ENCODE measurements around the gene JAZF1.

DNA sequence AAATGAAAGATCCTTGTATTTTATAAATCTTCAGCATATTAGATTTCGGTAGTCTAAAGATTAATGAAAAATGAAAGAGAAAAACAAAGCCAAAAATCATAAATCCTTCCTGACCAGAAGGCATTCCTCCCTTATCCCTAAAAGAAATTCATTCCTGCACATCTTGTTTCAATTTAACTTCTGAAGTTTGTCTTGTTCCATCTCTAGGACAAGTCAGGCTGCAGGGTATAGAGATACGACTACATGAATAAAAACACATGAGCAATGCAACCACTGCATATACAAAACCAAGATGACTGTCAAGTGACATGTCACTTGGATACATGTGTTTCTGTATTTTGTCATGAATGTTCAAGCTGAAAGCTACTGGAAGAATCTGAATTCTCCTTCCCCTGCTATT is 214.9 kb downstream of the JAZF1 start:
- TF ChIP-seq, protein P1, sequence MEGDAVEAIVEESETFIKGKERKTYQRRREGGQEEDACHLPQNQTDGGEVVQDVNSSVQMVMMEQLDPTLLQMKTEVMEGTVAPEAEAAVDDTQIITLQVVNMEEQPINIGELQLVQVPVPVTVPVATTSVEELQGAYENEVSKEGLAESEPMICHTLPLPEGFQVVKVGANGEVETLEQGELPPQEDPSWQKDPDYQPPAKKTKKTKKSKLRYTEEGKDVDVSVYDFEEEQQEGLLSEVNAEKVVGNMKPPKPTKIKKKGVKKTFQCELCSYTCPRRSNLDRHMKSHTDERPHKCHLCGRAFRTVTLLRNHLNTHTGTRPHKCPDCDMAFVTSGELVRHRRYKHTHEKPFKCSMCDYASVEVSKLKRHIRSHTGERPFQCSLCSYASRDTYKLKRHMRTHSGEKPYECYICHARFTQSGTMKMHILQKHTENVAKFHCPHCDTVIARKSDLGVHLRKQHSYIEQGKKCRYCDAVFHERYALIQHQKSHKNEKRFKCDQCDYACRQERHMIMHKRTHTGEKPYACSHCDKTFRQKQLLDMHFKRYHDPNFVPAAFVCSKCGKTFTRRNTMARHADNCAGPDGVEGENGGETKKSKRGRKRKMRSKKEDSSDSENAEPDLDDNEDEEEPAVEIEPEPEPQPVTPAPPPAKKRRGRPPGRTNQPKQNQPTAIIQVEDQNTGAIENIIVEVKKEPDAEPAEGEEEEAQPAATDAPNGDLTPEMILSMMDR (IDR thresholded peaks at IDR 0.05) = no peak
- TF ChIP-seq EP300 (IDR thresholded peaks at IDR 0.05) (no peak), POLR2A (IDR thresholded peaks at IDR 0.05) (no peak)
